Transverse colon (tissue), 4 donors: ENCODE results near the gene NOTCH2.

Experiments
- CTCF ChIP-seq, 5 experiments: fragments of 200-600 bp in 3 of 5; fragments of 450-650 bp in 2 of 5; sonication (generic) in 3 of 5; IDR thresholded peaks; 1 replicate in 2 of 5; 2 replicates in 3 of 5; pipeline ENCODE4 v1.5.1; 2016 to 2017; ENCODE audit warnings: antibody characterized with exemption in 5 of 5, inconsistent platforms in 3 of 5, mild to moderate bottlenecking in 2 of 5, moderate library complexity in 1 of 5
- EP300 ChIP-seq: sonication (generic); formaldehyde crosslinking; IDR thresholded peaks from one replicate; pipeline ENCODE4 v1.6.1; 2017; ENCODE audit warnings: antibody characterized with exemption, low read depth
- POLR2A ChIP-seq: fragments of 450-650 bp; IDR thresholded peaks from one replicate; pipeline ENCODE4 v1.6.1; 2016; ENCODE audit warnings: antibody characterized with exemption, mild to moderate bottlenecking, moderate library complexity
- POLR2AphosphoS5 ChIP-seq, 3 donors: sonication (generic); formaldehyde crosslinking; IDR thresholded peaks; one replicate each; pipeline ENCODE4 v1.6.1; 2016; ENCODE audit warnings: antibody characterized with exemption in 3 of 3

DNA sequence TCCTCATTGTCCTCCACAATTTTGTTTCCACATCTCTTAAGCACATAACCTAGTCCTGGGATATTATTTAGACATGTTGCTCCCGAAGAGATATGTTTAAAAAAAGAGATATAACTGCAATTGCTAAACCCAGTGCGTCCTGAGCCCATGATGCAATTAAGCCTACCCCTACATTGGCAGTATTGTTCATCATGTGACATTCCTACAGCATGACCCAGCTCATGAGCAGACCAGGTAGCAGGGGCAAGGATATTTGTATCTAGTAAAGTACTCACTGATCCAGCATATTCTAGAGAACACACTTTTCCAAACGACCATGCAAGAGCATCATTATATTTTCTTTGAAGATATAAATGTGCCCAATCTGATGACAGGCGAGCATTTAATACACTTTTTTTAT, 174.4 kb downstream of the NOTCH2 start:
- no peak for TF ChIP-seq CTCF (IDR thresholded peaks at IDR 0.05)
- no peak for TF ChIP-seq POLR2A
- TF ChIP-seq EP300 = no peak
- no peak for TF ChIP-seq POLR2AphosphoS5 (IDR thresholded peaks at IDR 0.05)
